HepG2 (cell line): ENCODE measurements around the gene SPTBN4.

ENCODE experiments used
- ATF2 ChIP-seq: sonication (generic); formaldehyde crosslinking; IDR thresholded peaks from 2 replicates; pipeline ENCODE4 v1.4.0; 2020; ENCODE audit warnings: missing genetic modification reagents
- EP300 ChIP-seq, 3 experiments: sonication (generic) in 1 of 3; formaldehyde crosslinking in 1 of 3; IDR thresholded peaks; 2 replicates each; pipeline versions ENCODE4 v1.5.1 to v1.6.1; 2011 to 2020; ENCODE audit warnings: low read depth in 2 of 3, low read length in 2 of 3, borderline replicate concordance in 1 of 3, improper control_type of control experiment in 1 of 3, mild to moderate bottlenecking in 1 of 3, missing genetic modification reagents in 1 of 3, moderate library complexity in 1 of 3
- EZH2 ChIP-seq: conservative IDR thresholded peaks from 2 replicates; pipeline ENCODE4 v1.6.1; 2012; ENCODE audit warnings: mild to moderate bottlenecking, low read depth, low read length, moderate library complexity
- JUN ChIP-seq: sonication (generic); formaldehyde crosslinking; IDR thresholded peaks from 2 replicates; pipeline ENCODE4 v1.4.0; 2020; ENCODE audit warnings: mild to moderate bottlenecking, missing genetic modification reagents
- POLR2A ChIP-seq, 2 experiments: IDR thresholded peaks; 2 replicates each; pipeline ENCODE4 v1.6.1; 2011; ENCODE audit warnings: low read depth in 2 of 2, low read length in 2 of 2, mild to moderate bottlenecking in 1 of 2, moderate library complexity in 1 of 2; ENCODE audit not compliant: insufficient read depth in 1 of 2
- SETDB1 ChIP-seq: sonication (generic); formaldehyde crosslinking; IDR thresholded peaks from 2 replicates; pipeline ENCODE4 v1.5.1; 2020; ENCODE audit warnings: missing genetic modification reagents, mild to moderate bottlenecking, borderline replicate concordance
- ZBTB33 ChIP-seq: sonication (generic); formaldehyde crosslinking; IDR thresholded peaks from 2 replicates; pipeline ENCODE4 v1.4.0; 2020; ENCODE audit warnings: missing genetic modification reagents
- ZSCAN29 ChIP-seq: sonication (generic); formaldehyde crosslinking; conservative IDR thresholded peaks from 2 replicates; pipeline ENCODE4 v1.4.0; 2020; ENCODE audit warnings: mild to moderate bottlenecking, missing genetic modification reagents

GRCh38 chr19:40583283-40583682 is 116.5 kb downstream of the SPTBN4 start:
- TF ChIP-seq ATF2 (no peak), EP300 (IDR thresholded peaks at IDR 0.05; ENCODE audit: low read depth in 2 of 2, low read length in 2 of 2) (no peak), EP300 (CRISPR knock-in tag; IDR thresholded peaks at IDR 0.05; ENCODE audit: borderline replicate concordance) (no peak), ZBTB33 (no peak), EZH2 (no peak), SETDB1 (no peak), JUN (CRISPR knock-in tag) (no peak), POLR2A (IDR thresholded peaks at IDR 0.05; ENCODE audit: insufficient read depth in 1 of 2, low read depth in 2 of 2, low read length in 2 of 2) (no peak), ZSCAN29 (no peak)
